SK-N-SH (cell line): ENCODE results near the gene JAML.

Experiments
- CHD2 ChIP-seq: fragments of 150-350 bp; IDR thresholded peaks from 2 replicates; pipeline ENCODE4 v1.6.1; 2018; ENCODE audit warnings: low read length; ENCODE audit not compliant: partially characterized antibody
- CTCF ChIP-seq: fragments of 200-600 bp; sonication (generic); IDR thresholded peaks from 2 replicates; pipeline ENCODE4 v1.6.1; 2017; ENCODE audit warnings: antibody characterized with exemption, mild to moderate bottlenecking, moderate library complexity
- EP300 ChIP-seq, 2 experiments: IDR thresholded peaks; 2 replicates each; pipeline versions ENCODE4 v1.4.0 to v1.6.1; 2012; ENCODE audit warnings: borderline replicate concordance in 1 of 2, low read depth in 1 of 2, low read length in 1 of 2
- EZH2phosphoT487 ChIP-seq: fragments of 200-600 bp; sonication (generic); IDR thresholded peaks from 2 replicates; pipeline ENCODE4 v1.6.1; 2017; ENCODE audit warnings: low read depth, mixed run types, mild to moderate bottlenecking, antibody characterized with exemption, moderate library complexity, borderline replicate concordance
- JUND ChIP-seq: IDR thresholded peaks from 2 replicates; pipeline ENCODE4 v1.4.0; 2012
- MAX ChIP-seq: IDR thresholded peaks from 2 replicates; pipeline ENCODE4 v1.4.0; 2012; ENCODE audit warnings: low read depth
- MEF2A ChIP-seq: IDR thresholded peaks from 2 replicates; pipeline ENCODE4 v1.4.0; 2012; ENCODE audit warnings: low read depth, borderline replicate concordance
- MXI1 ChIP-seq: IDR thresholded peaks from 2 replicates; pipeline ENCODE4 v1.6.1; 2012; ENCODE audit warnings: mild to moderate bottlenecking, low read depth, low read length, improper control_type of control experiment
- POLR2AphosphoS5 ChIP-seq: IDR thresholded peaks from 2 replicates; pipeline ENCODE4 v1.6.1; 2012; ENCODE audit warnings: low read depth, low read length
- RAD21 ChIP-seq: IDR thresholded peaks from 2 replicates; pipeline ENCODE4 v1.6.1; 2012; ENCODE audit warnings: mild to moderate bottlenecking, low read length
- REST ChIP-seq: IDR thresholded peaks from 2 replicates; pipeline ENCODE4 v1.6.1; 2012; ENCODE audit warnings: mild to moderate bottlenecking, low read depth, low read length, moderate library complexity
- RFX5 ChIP-seq: IDR thresholded peaks from 2 replicates; pipeline ENCODE4 v1.6.1; 2012; ENCODE audit warnings: mild to moderate bottlenecking, improper control_type of control experiment, low read length
- RXRA ChIP-seq: IDR thresholded peaks from 2 replicates; pipeline ENCODE4 v1.4.0; 2012; ENCODE audit warnings: low read depth, mild to moderate bottlenecking, borderline replicate concordance
- YY1 ChIP-seq: IDR thresholded peaks from 2 replicates; pipeline ENCODE4 v1.4.0; 2012; ENCODE audit warnings: low read depth, mild to moderate bottlenecking

GRCh38 chr11:118164885-118165284 lies 59.9 kb downstream of the JAML start:
- TF ChIP-seq CTCF: no peak
- no peak for TF ChIP-seq JUND
- no peak for TF ChIP-seq YY1
- TF ChIP-seq REST: no peak
- no peak for TF ChIP-seq CHD2
- no peak for TF ChIP-seq RFX5
- no peak for TF ChIP-seq EZH2phosphoT487
- no peak for TF ChIP-seq POLR2AphosphoS5
- no peak for TF ChIP-seq MEF2A
- no peak for TF ChIP-seq EP300 (IDR thresholded peaks at IDR 0.05; ENCODE audit: borderline replicate concordance in 1 of 2, low read depth in 1 of 2, low read length in 1 of 2)
- TF ChIP-seq MXI1: no peak
- no peak for TF ChIP-seq MAX
- TF ChIP-seq RXRA: no peak
- no peak for TF ChIP-seq RAD21
